B cell (primary cell): ENCODE data around the gene PIK3C2G.

ENCODE experiments used
- CTCF ChIP-seq: fragments of 200-600 bp; IDR thresholded peaks from one replicate; pipeline ENCODE4 v1.8.0; 2022; ENCODE audit warnings: antibody characterized with exemption, mild to moderate bottlenecking
- EZH2 ChIP-seq: IDR thresholded peaks from 2 replicates; pipeline ENCODE4 v1.6.1; 2012; ENCODE audit warnings: borderline replicate concordance, low read depth, mild to moderate bottlenecking, moderate library complexity, low read length; ENCODE audit not compliant: insufficient read depth, poor library complexity, severe bottlenecking

- TF ChIP-seq CTCF: no peak
- no peak for TF ChIP-seq EZH2
Observed at GRCh38 chr12:18483698-18484325, 222.5 kb downstream of the PIK3C2G start.
